Tibial nerve (tissue), 3 donors: ENCODE data around the gene INTS7.

Experiments
- CTCF ChIP-seq, 5 experiments: fragments of 200-600 bp in 3 of 5; fragments of 450-650 bp in 2 of 5; sonication (generic) in 3 of 5; IDR thresholded peaks; one replicate each; pipeline ENCODE4 v1.5.1; 2016 to 2019; ENCODE audit warnings: antibody characterized with exemption in 5 of 5, mild to moderate bottlenecking in 3 of 5, moderate library complexity in 2 of 5
- POLR2A ChIP-seq, 2 donors: fragments of 450-650 bp; IDR thresholded peaks; one replicate each; pipeline ENCODE4 v1.6.1; 2017; ENCODE audit warnings: antibody characterized with exemption in 2 of 2, mild to moderate bottlenecking in 2 of 2, moderate library complexity in 2 of 2

GRCh38 chr1:211935448-211935970, 99.8 kb downstream of the INTS7 start:
- TF ChIP-seq CTCF (IDR thresholded peaks at IDR 0.05) (no peak), POLR2A (IDR thresholded peaks at IDR 0.05) (no peak)
